ENCODE measurements around the gene NEUROD2. TPM values are rescaled to one million over a fixed set of nuclear protein-coding genes. Genes with fewer than 3 reads are reported as not detected.

Gene NEUROD2
- total RNA-seq, 1 donor, result under 0.01 TPM

DNA sequence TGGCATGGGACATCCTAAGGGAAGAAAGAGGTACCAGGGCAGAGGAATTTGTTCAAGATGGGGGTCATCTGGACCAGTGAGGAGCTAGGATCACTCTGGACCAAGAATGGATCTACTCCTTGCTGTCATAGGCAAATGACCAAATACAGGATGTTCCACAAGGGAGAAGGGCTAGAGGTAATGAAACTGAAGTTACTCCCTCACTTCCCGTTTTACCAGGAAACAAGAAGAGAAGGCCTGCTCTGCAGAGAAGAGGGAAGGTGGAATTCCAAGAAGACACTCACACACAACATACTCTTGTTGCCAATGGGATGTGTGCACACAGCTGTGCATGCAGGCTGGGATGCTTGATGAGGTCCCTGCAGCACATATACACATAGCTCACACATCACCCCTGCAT is 38.6 kb downstream of the NEUROD2 start:
- no peaks in the 10 kb centered on the region for H3K9me3 ChIP-seq (ENCODE audit: low read depth, low read length)
- no peak overlapping the region for H3K4me3 ChIP-seq (ENCODE audit: low read length)
- H3K4me1 ChIP-seq (ENCODE audit: insufficient read depth, low read length), result peaks cover 20% of the 10 kb centered on the region
- no peaks in the 10 kb centered on the region for H3K27me3 ChIP-seq (ENCODE audit: insufficient read depth, low read length)

- Histone ChIP-seq H3K4me1 (ENCODE audit: insufficient read depth, low read length) (peaks cover 20% of the 10 kb centered on the region), H3K4me3 (ENCODE audit: low read length) (no peak overlapping the region), H3K27me3 (ENCODE audit: insufficient read depth, low read length) (no peaks in the 10 kb centered on the region), H3K9me3 (ENCODE audit: low read depth, low read length) (no peaks in the 10 kb centered on the region)
These were observed 39.0 kb downstream of the NEUROD2 start for GRCh38 chr17:39568702-39569101.

- Histone ChIP-seq H3K9me3 (ENCODE audit: low read depth, low read length) (no peaks in the 10 kb centered on the region), H3K4me3 (ENCODE audit: low read length) (no peak overlapping the region), H3K27me3 (ENCODE audit: insufficient read depth, low read length) (no peaks in the 10 kb centered on the region), H3K4me1 (ENCODE audit: insufficient read depth, low read length) (peaks cover 13% of the 10 kb centered on the region)
These were observed 41.4 kb downstream of the NEUROD2 start for GRCh38 chr17:39566094-39566850.

GRCh38 chr17:39564211-39564848 is 43.4 kb downstream of the NEUROD2 start:
- Histone ChIP-seq H3K27me3 (ENCODE audit: insufficient read depth, low read length) (no peaks in the 10 kb centered on the region), H3K9me3 (ENCODE audit: low read depth, low read length) (no peaks in the 10 kb centered on the region), H3K4me1 (ENCODE audit: insufficient read depth, low read length) (peaks cover 8% of the 10 kb centered on the region), H3K4me3 (ENCODE audit: low read length) (no peak overlapping the region)

DNA sequence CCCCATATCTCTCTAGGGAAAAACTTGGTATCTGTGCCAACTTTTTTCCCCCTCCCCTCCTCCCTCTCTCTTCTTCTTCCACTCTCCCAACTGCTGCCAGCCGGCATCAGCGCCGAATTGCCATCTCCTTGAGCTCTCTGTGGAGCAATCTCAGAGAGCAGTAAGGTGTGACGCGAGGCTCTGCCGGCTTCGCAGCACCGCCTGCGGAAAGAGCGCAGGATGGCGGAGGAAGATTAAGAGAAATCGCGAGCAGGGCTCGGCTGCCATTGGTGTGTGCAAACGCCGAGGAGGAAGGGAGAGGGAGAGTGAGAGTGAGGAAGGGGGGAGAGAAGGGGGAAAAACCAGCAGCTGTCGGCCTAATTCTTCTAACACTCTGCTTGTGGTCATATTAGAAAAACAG is 44.2 kb downstream of the NEUROD2 start:
- Histone ChIP-seq H3K27me3 (ENCODE audit: insufficient read depth, low read length) (no peaks in the 10 kb centered on the region), H3K4me1 (ENCODE audit: insufficient read depth, low read length) (no peaks in the 10 kb centered on the region), H3K9me3 (ENCODE audit: low read depth, low read length) (no peaks in the 10 kb centered on the region), H3K4me3 (ENCODE audit: low read length) (no peak overlapping the region)

DNA sequence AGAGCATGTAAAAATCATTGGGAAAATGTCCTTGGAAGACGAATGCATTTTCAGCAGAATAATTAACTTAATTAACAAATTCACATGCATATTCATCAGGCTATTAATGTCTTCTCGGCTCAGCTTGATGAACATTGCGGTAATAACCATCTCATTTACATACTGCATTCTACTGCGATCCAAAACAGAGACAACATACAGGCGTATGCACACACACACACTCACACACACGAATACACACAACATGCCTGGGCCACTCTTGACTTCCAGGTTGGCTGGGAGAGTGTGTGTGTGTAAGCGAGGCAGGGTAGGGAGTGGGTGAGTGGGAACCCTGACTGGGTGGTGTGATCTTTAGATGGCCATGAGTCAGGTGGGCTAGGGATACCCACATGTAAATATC is 44.7 kb downstream of the NEUROD2 start:
- H3K9me3 ChIP-seq (ENCODE audit: low read depth, low read length), result no peaks in the 10 kb centered on the region
- no peaks in the 10 kb centered on the region for H3K4me1 ChIP-seq (ENCODE audit: insufficient read depth, low read length)
- H3K4me3 ChIP-seq (ENCODE audit: low read length), result no peak overlapping the region
- H3K27me3 ChIP-seq (ENCODE audit: insufficient read depth, low read length), result no peaks in the 10 kb centered on the region

DNA sequence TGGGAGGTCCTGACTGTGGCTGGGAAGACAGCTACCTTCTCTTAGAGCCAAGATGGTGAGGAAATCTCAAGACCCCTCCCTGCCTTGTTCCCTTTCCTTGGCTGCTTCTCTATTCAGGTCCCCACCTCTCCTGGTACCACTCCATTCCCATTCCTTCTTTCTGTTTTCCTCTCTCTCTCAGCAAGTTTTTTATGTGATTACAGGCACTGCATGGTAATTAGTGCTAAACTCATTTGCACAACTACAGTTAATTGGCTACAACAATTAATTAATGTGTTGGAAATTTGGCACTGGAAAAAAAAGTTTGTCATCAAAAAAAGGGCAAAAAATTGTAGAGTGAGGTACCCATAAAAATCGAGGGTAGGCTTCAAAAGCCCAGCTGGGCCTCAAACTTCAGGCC is 45.3 kb downstream of the NEUROD2 start:
- H3K9me3 ChIP-seq (ENCODE audit: low read depth, low read length), result no peaks in the 10 kb centered on the region
- H3K4me3 ChIP-seq (ENCODE audit: low read length), result no peak overlapping the region
- no peaks in the 10 kb centered on the region for H3K4me1 ChIP-seq (ENCODE audit: insufficient read depth, low read length)
- no peaks in the 10 kb centered on the region for H3K27me3 ChIP-seq (ENCODE audit: insufficient read depth, low read length)

- Histone ChIP-seq H3K4me3 (ENCODE audit: low read length) (no peak overlapping the region), H3K4me1 (ENCODE audit: insufficient read depth, low read length) (no peaks in the 10 kb centered on the region), H3K9me3 (ENCODE audit: low read depth, low read length) (no peaks in the 10 kb centered on the region), H3K27me3 (ENCODE audit: insufficient read depth, low read length) (no peaks in the 10 kb centered on the region)
These were observed 51.3 kb downstream of the NEUROD2 start for GRCh38 chr17:39556423-39556822.

- H3K9me3 ChIP-seq (ENCODE audit: low read depth, low read length), result no peaks in the 10 kb centered on the region
- no peak overlapping the region for H3K4me3 ChIP-seq (ENCODE audit: low read length)
- no peaks in the 10 kb centered on the region for H3K27me3 ChIP-seq (ENCODE audit: insufficient read depth, low read length)
- peaks cover 6% of the 10 kb centered on the region for H3K4me1 ChIP-seq (ENCODE audit: insufficient read depth, low read length)
These were observed 52.4 kb downstream of the NEUROD2 start for GRCh38 chr17:39555368-39555767.

Other genes starting within 250 kb of the NEUROD2 start
- gene FBXL20, start 206.3 kb downstream of the NEUROD2 start, total RNA-seq, result 15.8 TPM
- gene MED1, start 156.7 kb downstream of the NEUROD2 start, total RNA-seq, result 23.9 TPM
- gene CDK12, start 146.4 kb downstream of the NEUROD2 start, total RNA-seq, result 91.3 TPM
- not detected for gene PPP1R1B, start 19.0 kb upstream of the NEUROD2 start, total RNA-seq
- 31.8 TPM for gene STARD3, start 29.2 kb upstream of the NEUROD2 start, total RNA-seq
- gene TCAP, start 57.4 kb upstream of the NEUROD2 start, total RNA-seq, result 1.0 TPM
- gene PNMT, start 60.5 kb upstream of the NEUROD2 start, total RNA-seq, result not detected
- 6.4 TPM for gene PGAP3, start 80.1 kb upstream of the NEUROD2 start, total RNA-seq
- 10.2 TPM for gene ERBB2, start 92.1 kb upstream of the NEUROD2 start, total RNA-seq
- gene MIEN1, start 122.6 kb upstream of the NEUROD2 start, total RNA-seq, result 21.6 TPM
- not detected for gene GRB7, start 130.0 kb upstream of the NEUROD2 start, total RNA-seq

All from mononuclear cell (primary cell).